ENCODE results near the gene TRIM17.

- TF ChIP-seq, protein P1, sequence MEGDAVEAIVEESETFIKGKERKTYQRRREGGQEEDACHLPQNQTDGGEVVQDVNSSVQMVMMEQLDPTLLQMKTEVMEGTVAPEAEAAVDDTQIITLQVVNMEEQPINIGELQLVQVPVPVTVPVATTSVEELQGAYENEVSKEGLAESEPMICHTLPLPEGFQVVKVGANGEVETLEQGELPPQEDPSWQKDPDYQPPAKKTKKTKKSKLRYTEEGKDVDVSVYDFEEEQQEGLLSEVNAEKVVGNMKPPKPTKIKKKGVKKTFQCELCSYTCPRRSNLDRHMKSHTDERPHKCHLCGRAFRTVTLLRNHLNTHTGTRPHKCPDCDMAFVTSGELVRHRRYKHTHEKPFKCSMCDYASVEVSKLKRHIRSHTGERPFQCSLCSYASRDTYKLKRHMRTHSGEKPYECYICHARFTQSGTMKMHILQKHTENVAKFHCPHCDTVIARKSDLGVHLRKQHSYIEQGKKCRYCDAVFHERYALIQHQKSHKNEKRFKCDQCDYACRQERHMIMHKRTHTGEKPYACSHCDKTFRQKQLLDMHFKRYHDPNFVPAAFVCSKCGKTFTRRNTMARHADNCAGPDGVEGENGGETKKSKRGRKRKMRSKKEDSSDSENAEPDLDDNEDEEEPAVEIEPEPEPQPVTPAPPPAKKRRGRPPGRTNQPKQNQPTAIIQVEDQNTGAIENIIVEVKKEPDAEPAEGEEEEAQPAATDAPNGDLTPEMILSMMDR (IDR thresholded peaks at IDR 0.05; ENCODE audit: control extremely low read depth in 1 of 3, insufficient read depth in 1 of 3, low read depth in 1 of 3, low read length in 3 of 3): no peak
- TF ChIP-seq PHF8 (conservative IDR thresholded peaks at IDR 0.05; ENCODE audit: low read depth, low read length): no peak
- TF ChIP-seq POLR2AphosphoS5 (IDR thresholded peaks at IDR 0.05; ENCODE audit: low read depth, low read length): no peak
- no peak for TF ChIP-seq SP1 (IDR thresholded peaks at IDR 0.05; ENCODE audit: low read depth, low read length)
- TF ChIP-seq CEBPB (IDR thresholded peaks at IDR 0.05; ENCODE audit: low read depth, low read length): no peak
- no peak for TF ChIP-seq RNF2 (IDR thresholded peaks at IDR 0.05; ENCODE audit: borderline replicate concordance, low read depth, low read length, missing control alignments, poor library complexity, severe bottlenecking)
- no peak for TF ChIP-seq CBX5 (IDR thresholded peaks at IDR 0.05; ENCODE audit: low read depth, low read length)
- no peak for TF ChIP-seq SIN3A (conservative IDR thresholded peaks at IDR 0.05 in 1 of 2, IDR thresholded peaks at IDR 0.05 in 1 of 2; ENCODE audit: low read depth in 1 of 2, low read length in 2 of 2)
- no peak for TF ChIP-seq CREB1 (IDR thresholded peaks at IDR 0.05)
- TF ChIP-seq FOSL1 (IDR thresholded peaks at IDR 0.05; ENCODE audit: insufficient read depth, low read depth, low read length): no peak
- TF ChIP-seq POLR2A (IDR thresholded peaks at IDR 0.05; ENCODE audit: control extremely low read depth in 1 of 2, low read depth in 2 of 2, low read length in 2 of 2): no peak
- no peak for TF ChIP-seq EP300 (IDR thresholded peaks at IDR 0.05; ENCODE audit: borderline replicate concordance in 1 of 2, low read depth in 2 of 2, low read length in 2 of 2)
- no peak for TF ChIP-seq HDAC6 (IDR thresholded peaks at IDR 0.05; ENCODE audit: low read depth, low read length)
- TF ChIP-seq TEAD4 (IDR thresholded peaks at IDR 0.05; ENCODE audit: low read depth, low read length): no peak
Observed at GRCh38 chr1:228359613-228360532, 56.8 kb downstream of the TRIM17 start.
